ENCODE measurements around the gene TPD52L2.
"Not testable (repeated sequence)": the region's sequence is repeated elsewhere in the genome, so short reads cannot be mapped to it uniquely, and the experiment has no call there.

The TPD52L2 gene

GRCh38 chr20:63895952-63896263 lies 30.8 kb downstream of the TPD52L2 start:
- DNase-seq (ENCODE audit: low spot score) = no peak

- peak; percentile 40 for DNase-seq (ENCODE audit: low spot score)
These were observed 31.4 kb downstream of the TPD52L2 start for GRCh38 chr20:63896264-63897105.

DNA sequence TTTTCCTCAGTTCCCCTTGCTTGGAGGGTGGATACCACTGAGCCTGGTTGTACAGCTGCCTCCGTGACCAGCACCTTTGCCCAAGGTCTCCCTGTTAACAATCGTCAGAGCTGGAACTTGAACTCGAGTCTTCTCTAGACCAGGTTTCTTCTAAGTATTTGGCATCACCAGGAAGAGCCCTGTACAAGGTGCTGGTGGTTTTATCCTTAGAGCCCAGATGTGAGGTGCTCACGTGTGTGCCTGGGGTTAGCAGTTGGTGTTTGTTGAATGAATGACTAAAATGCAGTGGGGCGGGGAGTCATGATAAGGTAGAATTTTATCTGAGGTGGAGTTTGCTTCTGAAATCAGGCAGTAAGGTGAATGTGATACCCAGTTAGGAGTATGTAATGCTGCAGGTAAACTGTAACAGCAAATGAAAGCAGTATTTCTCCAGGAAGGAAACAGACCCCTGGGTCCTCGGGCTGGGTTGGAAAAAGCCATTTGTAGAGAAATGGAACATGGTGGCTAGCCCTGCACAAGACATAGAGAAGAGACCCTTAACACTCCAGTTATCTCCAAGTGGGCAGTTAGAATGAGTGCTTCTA lies 33.0 kb downstream of the TPD52L2 start:
- DNase-seq (ENCODE audit: low spot score) = no peak

- DNase-seq (ENCODE audit: low spot score) = no peak
These were observed 34.0 kb downstream of the TPD52L2 start for GRCh38 chr20:63898882-63899558.

GRCh38 chr20:63900413-63900812 lies 35.3 kb downstream of the TPD52L2 start:
- no peak for DNase-seq (ENCODE audit: low spot score)

- DNase-seq (ENCODE audit: low spot score) = no peak
These were observed 38.9 kb downstream of the TPD52L2 start for GRCh38 chr20:63903796-63904561.

DNA sequence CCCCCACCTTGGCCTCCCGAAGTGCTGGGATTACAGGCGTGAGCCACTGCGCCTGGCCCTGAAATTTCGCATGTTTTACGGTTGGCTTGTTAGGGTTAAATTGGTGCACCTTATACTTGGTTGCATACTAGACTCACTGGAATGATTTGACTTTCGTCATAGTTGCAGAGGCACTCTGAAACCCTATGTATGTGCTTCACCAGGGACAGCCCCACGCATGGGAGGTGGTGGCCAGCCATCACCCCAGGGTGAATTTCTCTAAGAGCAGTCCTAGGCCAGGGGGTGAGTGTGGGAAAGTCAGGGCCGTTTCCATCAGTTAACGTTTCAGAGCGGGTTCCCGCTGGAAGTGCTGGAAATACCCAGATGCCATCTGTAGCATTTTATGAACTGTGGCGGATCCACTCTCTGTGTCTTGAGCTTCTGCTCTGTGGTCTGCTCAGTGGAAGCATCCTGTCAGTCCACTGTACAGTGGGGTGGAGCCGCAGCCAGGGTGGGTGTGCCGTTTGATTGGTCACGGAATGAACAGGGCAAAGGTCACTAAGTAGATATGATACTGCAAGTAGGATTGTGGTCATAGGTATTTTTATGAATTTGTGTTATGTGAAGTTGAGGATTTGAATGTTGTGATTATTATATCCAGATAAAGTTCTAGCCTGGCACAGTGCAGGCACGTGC lies 43.1 kb downstream of the TPD52L2 start:
- DNase-seq (ENCODE audit: low spot score) = no peak

- DNase-seq (ENCODE audit: low spot score) = peak; percentile 73
These were observed 46.1 kb downstream of the TPD52L2 start for GRCh38 chr20:63911176-63911575.

- DNase-seq (ENCODE audit: low spot score) = no peak
These were observed 48.7 kb downstream of the TPD52L2 start for GRCh38 chr20:63913768-63914167.

- DNase-seq (ENCODE audit: low spot score) = no peak
These were observed 50.4 kb downstream of the TPD52L2 start for GRCh38 chr20:63915471-63915870.

DNA sequence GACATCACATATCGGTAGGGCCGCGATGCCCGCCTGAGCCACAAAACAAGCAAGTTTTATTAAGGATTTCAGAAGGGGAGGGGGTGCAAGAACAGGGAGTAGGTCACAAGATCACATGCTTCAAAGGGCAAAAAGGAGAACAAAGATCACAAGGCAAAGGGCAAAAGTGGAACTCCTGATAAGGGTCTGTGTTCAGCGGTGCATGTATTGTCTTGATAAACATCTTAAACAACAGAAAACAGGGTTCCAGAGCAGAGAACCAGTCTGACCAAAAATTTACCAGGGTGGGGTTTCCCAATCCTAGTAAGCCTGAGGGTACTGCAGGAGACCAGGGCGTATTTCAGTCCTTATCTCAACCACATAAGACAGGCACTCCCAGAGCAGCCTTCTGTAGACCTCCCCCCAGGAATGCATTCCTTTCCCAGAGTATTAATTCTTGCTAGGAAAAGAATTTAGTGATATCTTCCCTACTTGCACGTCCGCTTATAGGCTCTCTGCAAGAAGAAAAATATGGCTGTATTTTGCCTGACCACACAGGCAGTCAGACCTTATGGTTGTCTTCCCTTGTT lies 51.4 kb downstream of the TPD52L2 start:
- not testable (repeated sequence) for DNase-seq (ENCODE audit: low spot score)

GRCh38 chr20:63917811-63918210 lies 52.7 kb downstream of the TPD52L2 start:
- DNase-seq (ENCODE audit: low spot score) = no peak

DNA sequence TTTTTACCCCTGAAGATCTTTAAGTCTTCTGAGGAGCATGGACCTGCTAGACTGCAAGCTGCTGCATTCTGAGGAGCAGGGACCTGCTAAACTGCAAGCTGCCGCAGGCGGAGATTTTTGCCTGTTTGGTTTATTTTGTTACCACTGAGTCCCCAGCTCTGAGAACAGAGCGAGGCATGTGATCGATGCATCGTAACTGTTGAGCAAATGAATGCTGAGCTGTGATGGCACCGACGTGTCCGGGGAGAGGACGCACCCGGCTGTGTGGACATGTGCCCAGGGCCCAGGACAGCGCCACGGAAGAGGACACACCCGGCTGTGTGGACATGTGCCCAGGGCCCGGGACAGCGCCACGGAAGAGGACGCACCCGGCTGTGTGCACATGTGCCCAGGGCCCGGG lies 54.1 kb downstream of the TPD52L2 start:
- DNase-seq (ENCODE audit: low spot score) = no peak

DNA sequence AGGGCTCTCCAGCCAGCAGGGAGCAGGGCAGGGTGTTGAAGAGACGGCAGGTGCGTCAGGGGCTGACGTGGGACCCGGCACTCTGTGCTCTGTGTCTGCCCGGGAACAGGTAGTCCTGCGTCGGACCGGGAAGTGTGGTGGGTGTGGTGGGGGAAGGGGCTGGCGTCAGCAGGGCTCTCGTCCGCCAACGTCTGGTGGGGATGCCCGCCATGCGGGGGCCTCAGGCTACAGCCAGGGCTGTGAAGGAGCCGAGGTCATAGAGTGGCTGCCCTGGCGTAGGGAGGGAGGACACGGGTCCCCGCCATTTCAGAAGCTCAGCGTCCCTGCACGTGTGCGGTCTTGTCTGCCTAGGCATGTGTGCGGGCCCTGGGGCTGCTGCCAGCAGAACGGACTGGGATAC lies 55.2 kb downstream of the TPD52L2 start:
- no peak for DNase-seq (ENCODE audit: low spot score)

DNA sequence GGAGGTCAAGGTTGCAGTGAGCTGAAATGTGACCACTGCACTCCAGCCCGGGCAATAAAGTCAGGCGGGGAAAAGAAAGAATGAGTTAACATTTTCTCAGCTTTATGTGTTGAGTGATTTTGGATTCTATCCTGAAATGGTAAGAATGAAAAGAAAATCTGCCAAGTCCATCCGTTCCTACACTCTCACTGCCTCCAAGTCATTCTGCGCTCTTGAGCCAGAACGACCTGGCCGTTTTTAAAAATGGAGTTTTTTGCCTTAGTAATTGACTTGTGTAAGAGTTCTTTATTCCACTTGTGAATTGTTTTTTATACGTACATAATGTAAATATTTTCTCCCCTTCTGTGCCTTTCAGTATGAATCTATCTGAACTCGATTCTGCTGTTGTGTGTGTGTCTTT lies 58.6 kb downstream of the TPD52L2 start:
- no peak for DNase-seq (ENCODE audit: low spot score)

GRCh38 chr20:63924241-63924640 lies 59.2 kb downstream of the TPD52L2 start:
- no peak for DNase-seq (ENCODE audit: low spot score)

GRCh38 chr20:63926298-63926697 lies 61.2 kb downstream of the TPD52L2 start:
- DNase-seq (ENCODE audit: low spot score) = no peak

- DNase-seq (ENCODE audit: low spot score) = no peak
These were observed 64.0 kb downstream of the TPD52L2 start for GRCh38 chr20:63929071-63929470.

- not testable (repeated sequence) for DNase-seq (ENCODE audit: low spot score)
These were observed 64.4 kb downstream of the TPD52L2 start for GRCh38 chr20:63929473-63929883.

GRCh38 chr20:63930971-63931553 lies 66.0 kb downstream of the TPD52L2 start:
- no peak for DNase-seq (ENCODE audit: low spot score)

DNA sequence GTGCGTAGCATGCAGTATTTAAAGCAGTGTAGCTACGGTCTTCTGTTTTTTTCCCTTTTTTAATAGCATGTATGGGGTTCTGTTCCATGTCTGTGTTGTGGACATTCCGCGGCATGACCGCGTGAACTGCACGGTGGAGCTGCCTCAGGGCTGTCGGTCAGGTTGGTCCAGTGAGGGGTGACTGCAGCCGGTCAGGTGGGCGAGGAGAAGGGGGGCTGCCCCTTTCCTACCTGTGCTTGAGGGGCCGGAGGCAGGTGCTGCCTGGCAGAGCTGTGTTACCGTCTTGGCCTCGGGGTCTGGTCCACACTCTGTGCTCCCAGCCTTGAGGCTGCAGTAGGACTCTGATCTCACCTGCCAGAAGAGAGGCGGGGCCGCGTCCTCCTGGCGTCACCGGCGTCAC lies 66.7 kb downstream of the TPD52L2 start:
- DNase-seq (ENCODE audit: low spot score) = no peak

Data from AG20443 (cell line).